HG03432 (cell line): ENCODE data around the gene HSFX3.
"Not testable (repeated sequence)": the region's sequence is repeated elsewhere in the genome, so short reads cannot be mapped to it uniquely, and the experiment has no call there.

Experiments
- ATAC-seq: cut with Tn5 transposase; IDR thresholded peaks from one replicate; pipeline ENCODE4 v1.9.1; 2021; ENCODE audit warnings: mild to moderate bottlenecking, moderate library complexity; ENCODE audit not compliant: unreplicated experiment

HSFX3 gene

GRCh38 chrX:149545545-149546543 is 3.9 kb downstream of the HSFX3 start:
- not testable (repeated sequence) for ATAC-seq

GRCh38 chrX:149541521-149542047 is 8.1 kb downstream of the HSFX3 start:
- ATAC-seq = no peak

GRCh38 chrX:149540621-149541520 is 8.9 kb downstream of the HSFX3 start, which contains the start of gene EOLA1:
Gene EOLA1 (plus strand): TSS chrX:149541012. CDS start chrX:149545631, 4,619 bp downstream.
- ATAC-seq = peak; percentile 81

GRCh38 chrX:149540131-149540620 is 9.5 kb downstream of the HSFX3 start:
- ATAC-seq = peak; percentile 15

- peak; percentile 59 for ATAC-seq
Measured at GRCh38 chrX:149539283-149540130, 10.2 kb downstream of the HSFX3 start.

- not testable (repeated sequence) for ATAC-seq
Measured at GRCh38 chrX:149537474-149537873, 12.2 kb downstream of the HSFX3 start.

- not testable (repeated sequence) for ATAC-seq
Measured at GRCh38 chrX:149534926-149535602, 14.7 kb downstream of the HSFX3 start.

- ATAC-seq = not testable (repeated sequence)
Measured at GRCh38 chrX:149533999-149534398, 15.7 kb downstream of the HSFX3 start.

- not testable (repeated sequence) for ATAC-seq
Measured at GRCh38 chrX:149532868-149533267, 16.9 kb downstream of the HSFX3 start.

GRCh38 chrX:149531599-149531998 is 18.1 kb downstream of the HSFX3 start:
- peak; percentile 81 for ATAC-seq

- no peak for ATAC-seq
Measured at GRCh38 chrX:149528381-149528780, 21.3 kb downstream of the HSFX3 start.

GRCh38 chrX:149527705-149528104 is 22.0 kb downstream of the HSFX3 start:
- peak; percentile 22 for ATAC-seq

- not testable (repeated sequence) for ATAC-seq
Measured at GRCh38 chrX:149526318-149527033, 23.2 kb downstream of the HSFX3 start.

GRCh38 chrX:149525903-149526302 is 23.8 kb downstream of the HSFX3 start:
- peak; percentile 58 for ATAC-seq

- peak; percentile 95 for ATAC-seq
Measured at GRCh38 chrX:149525389-149525788, 24.3 kb downstream of the HSFX3 start.

- ATAC-seq = no peak
Measured at GRCh38 chrX:149522916-149523315, 26.8 kb downstream of the HSFX3 start.

- ATAC-seq = no peak
Measured at GRCh38 chrX:149521438-149521837, 28.3 kb downstream of the HSFX3 start.

GRCh38 chrX:149520636-149521277 is 29.0 kb downstream of the HSFX3 start:
- ATAC-seq = not testable (repeated sequence)
